ENCODE data around the gene ZNF423. TPM values are rescaled to one million over a fixed set of nuclear protein-coding genes. Genes with fewer than 3 reads are reported as not detected.

ZNF423 gene
- total RNA-seq, 1 donor = 11.6 TPM

- Histone ChIP-seq H3K36me3 (ENCODE audit: insufficient read depth, low read length) (no peaks in the 10 kb centered on the region), H3K79me2 (ENCODE audit: insufficient read depth, low read length) (no peaks in the 10 kb centered on the region), H3K4me2 (ENCODE audit: insufficient read depth, low read length) (no peak overlapping the region), H2AFZ (ENCODE audit: low read length) (peak overlapping the region; percentile 22), H3K27ac (ENCODE audit: low read depth, low read length) (peak overlapping the region; percentile 63), H3K4me1 (ENCODE audit: insufficient read depth, low read length) (peaks cover 4% of the 10 kb centered on the region), H3K4me3 (ENCODE audit: insufficient read depth, low read length) (no peak overlapping the region), H3K27me3 (ENCODE audit: insufficient read depth, low read length) (no peaks in the 10 kb centered on the region), H3K9me3 (ENCODE audit: low read depth, low read length) (no peaks in the 10 kb centered on the region), H4K20me1 (ENCODE audit: insufficient read depth, low read length) (peaks cover 4% of the 10 kb centered on the region)
- peak; percentile 72 for DNase-seq (ENCODE audit: insufficient read length, low spot score, missing footprints)
- TF ChIP-seq CTCF (IDR thresholded peaks at IDR 0.05; ENCODE audit: extremely low read depth, low read depth, low read length) = no peak
Measured at GRCh38 chr16:49788986-49789385, 66.9 kb downstream of the ZNF423 start.

GRCh38 chr16:49788572-49788971 lies 67.3 kb downstream of the ZNF423 start:
- H3K27me3 ChIP-seq (ENCODE audit: insufficient read depth, low read length) = no peaks in the 10 kb centered on the region
- no peak overlapping the region for H3K4me3 ChIP-seq (ENCODE audit: insufficient read depth, low read length)
- H3K4me1 ChIP-seq (ENCODE audit: insufficient read depth, low read length) = peaks cover 4% of the 10 kb centered on the region
- DNase-seq (ENCODE audit: insufficient read length, low spot score, missing footprints) = peak; percentile 76
- peak overlapping the region; percentile 63 for H3K27ac ChIP-seq (ENCODE audit: low read depth, low read length)
- H2AFZ ChIP-seq (ENCODE audit: low read length) = peak overlapping the region; percentile 22
- H3K36me3 ChIP-seq (ENCODE audit: insufficient read depth, low read length) = no peaks in the 10 kb centered on the region
- H3K79me2 ChIP-seq (ENCODE audit: insufficient read depth, low read length) = no peaks in the 10 kb centered on the region
- peaks cover 4% of the 10 kb centered on the region for H4K20me1 ChIP-seq (ENCODE audit: insufficient read depth, low read length)
- TF ChIP-seq CTCF (IDR thresholded peaks at IDR 0.05; ENCODE audit: extremely low read depth, low read depth, low read length) = no peak
- no peaks in the 10 kb centered on the region for H3K9me3 ChIP-seq (ENCODE audit: low read depth, low read length)
- no peak overlapping the region for H3K4me2 ChIP-seq (ENCODE audit: insufficient read depth, low read length)

- H3K4me1 ChIP-seq (ENCODE audit: insufficient read depth, low read length) = peaks cover 4% of the 10 kb centered on the region
- H2AFZ ChIP-seq (ENCODE audit: low read length) = no peak overlapping the region
- no peak overlapping the region for H3K4me3 ChIP-seq (ENCODE audit: insufficient read depth, low read length)
- H3K27ac ChIP-seq (ENCODE audit: low read depth, low read length) = no peak overlapping the region
- H3K9me3 ChIP-seq (ENCODE audit: low read depth, low read length) = no peaks in the 10 kb centered on the region
- TF ChIP-seq CTCF (IDR thresholded peaks at IDR 0.05; ENCODE audit: extremely low read depth, low read depth, low read length) = no peak
- no peaks in the 10 kb centered on the region for H3K36me3 ChIP-seq (ENCODE audit: insufficient read depth, low read length)
- H3K4me2 ChIP-seq (ENCODE audit: insufficient read depth, low read length) = no peak overlapping the region
- H4K20me1 ChIP-seq (ENCODE audit: insufficient read depth, low read length) = peaks cover 1% of the 10 kb centered on the region
- DNase-seq (ENCODE audit: insufficient read length, low spot score, missing footprints) = peak; percentile 77
- no peaks in the 10 kb centered on the region for H3K79me2 ChIP-seq (ENCODE audit: insufficient read depth, low read length)
- no peaks in the 10 kb centered on the region for H3K27me3 ChIP-seq (ENCODE audit: insufficient read depth, low read length)
Measured at GRCh38 chr16:49786926-49787557, 68.9 kb downstream of the ZNF423 start.

- H2AFZ ChIP-seq (ENCODE audit: low read length) = no peak overlapping the region
- H3K27ac ChIP-seq (ENCODE audit: low read depth, low read length) = no peak overlapping the region
- H3K9me3 ChIP-seq (ENCODE audit: low read depth, low read length) = no peaks in the 10 kb centered on the region
- H3K4me1 ChIP-seq (ENCODE audit: insufficient read depth, low read length) = peaks cover 4% of the 10 kb centered on the region
- no peak for TF ChIP-seq CTCF (IDR thresholded peaks at IDR 0.05; ENCODE audit: extremely low read depth, low read depth, low read length)
- no peaks in the 10 kb centered on the region for H3K36me3 ChIP-seq (ENCODE audit: insufficient read depth, low read length)
- no peak overlapping the region for H3K4me2 ChIP-seq (ENCODE audit: insufficient read depth, low read length)
- H4K20me1 ChIP-seq (ENCODE audit: insufficient read depth, low read length) = no peaks in the 10 kb centered on the region
- no peak for DNase-seq (ENCODE audit: insufficient read length, low spot score, missing footprints)
- no peak overlapping the region for H3K4me3 ChIP-seq (ENCODE audit: insufficient read depth, low read length)
- H3K79me2 ChIP-seq (ENCODE audit: insufficient read depth, low read length) = no peaks in the 10 kb centered on the region
- H3K27me3 ChIP-seq (ENCODE audit: insufficient read depth, low read length) = no peaks in the 10 kb centered on the region
Measured at GRCh38 chr16:49785970-49786369, 69.9 kb downstream of the ZNF423 start.
